ENCODE results near the gene SSU72.

- TF ChIP-seq CTCF (conservative IDR thresholded peaks at IDR 0.05; ENCODE audit: low read length) (no peak), EZH2phosphoT487 (IDR thresholded peaks at IDR 0.05; ENCODE audit: borderline replicate concordance) (no peak)
These were observed 26.1 kb downstream of the SSU72 start for GRCh38 chr1:1548591-1548990.

All from Loucy (cell line).